ENCODE measurements around the gene TXK.
"Not testable (repeated sequence)": the region's sequence is repeated elsewhere in the genome, so short reads cannot be mapped to it uniquely, and the experiment has no call there.

TXK gene

DNA sequence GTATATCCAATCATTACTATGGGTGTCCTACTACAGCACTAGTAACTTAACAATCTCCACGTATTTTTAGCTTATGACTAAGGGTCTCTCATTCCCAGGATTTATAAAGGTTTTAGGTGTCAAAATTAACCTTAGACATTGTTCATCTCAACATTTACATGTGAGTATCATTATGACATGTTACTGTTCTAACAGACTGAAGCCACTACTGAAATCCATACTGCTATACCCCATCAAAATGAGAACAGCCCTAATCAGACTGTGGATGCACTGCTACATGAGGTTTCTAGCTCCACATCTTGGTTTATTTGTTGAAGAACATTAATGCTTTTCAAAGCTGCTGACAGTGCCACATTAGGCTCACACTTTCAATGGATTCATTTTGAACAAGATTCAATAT, 35.6 kb upstream of the TXK start:
- TF ChIP-seq, protein P1, sequence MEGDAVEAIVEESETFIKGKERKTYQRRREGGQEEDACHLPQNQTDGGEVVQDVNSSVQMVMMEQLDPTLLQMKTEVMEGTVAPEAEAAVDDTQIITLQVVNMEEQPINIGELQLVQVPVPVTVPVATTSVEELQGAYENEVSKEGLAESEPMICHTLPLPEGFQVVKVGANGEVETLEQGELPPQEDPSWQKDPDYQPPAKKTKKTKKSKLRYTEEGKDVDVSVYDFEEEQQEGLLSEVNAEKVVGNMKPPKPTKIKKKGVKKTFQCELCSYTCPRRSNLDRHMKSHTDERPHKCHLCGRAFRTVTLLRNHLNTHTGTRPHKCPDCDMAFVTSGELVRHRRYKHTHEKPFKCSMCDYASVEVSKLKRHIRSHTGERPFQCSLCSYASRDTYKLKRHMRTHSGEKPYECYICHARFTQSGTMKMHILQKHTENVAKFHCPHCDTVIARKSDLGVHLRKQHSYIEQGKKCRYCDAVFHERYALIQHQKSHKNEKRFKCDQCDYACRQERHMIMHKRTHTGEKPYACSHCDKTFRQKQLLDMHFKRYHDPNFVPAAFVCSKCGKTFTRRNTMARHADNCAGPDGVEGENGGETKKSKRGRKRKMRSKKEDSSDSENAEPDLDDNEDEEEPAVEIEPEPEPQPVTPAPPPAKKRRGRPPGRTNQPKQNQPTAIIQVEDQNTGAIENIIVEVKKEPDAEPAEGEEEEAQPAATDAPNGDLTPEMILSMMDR (IDR thresholded peaks at IDR 0.05; ENCODE audit: insufficient read depth, missing control alignments) = no peak
- DNase-seq (ENCODE audit: insufficient read length, low spot score) (no peak), FAIRE-seq (no peak)

DNA sequence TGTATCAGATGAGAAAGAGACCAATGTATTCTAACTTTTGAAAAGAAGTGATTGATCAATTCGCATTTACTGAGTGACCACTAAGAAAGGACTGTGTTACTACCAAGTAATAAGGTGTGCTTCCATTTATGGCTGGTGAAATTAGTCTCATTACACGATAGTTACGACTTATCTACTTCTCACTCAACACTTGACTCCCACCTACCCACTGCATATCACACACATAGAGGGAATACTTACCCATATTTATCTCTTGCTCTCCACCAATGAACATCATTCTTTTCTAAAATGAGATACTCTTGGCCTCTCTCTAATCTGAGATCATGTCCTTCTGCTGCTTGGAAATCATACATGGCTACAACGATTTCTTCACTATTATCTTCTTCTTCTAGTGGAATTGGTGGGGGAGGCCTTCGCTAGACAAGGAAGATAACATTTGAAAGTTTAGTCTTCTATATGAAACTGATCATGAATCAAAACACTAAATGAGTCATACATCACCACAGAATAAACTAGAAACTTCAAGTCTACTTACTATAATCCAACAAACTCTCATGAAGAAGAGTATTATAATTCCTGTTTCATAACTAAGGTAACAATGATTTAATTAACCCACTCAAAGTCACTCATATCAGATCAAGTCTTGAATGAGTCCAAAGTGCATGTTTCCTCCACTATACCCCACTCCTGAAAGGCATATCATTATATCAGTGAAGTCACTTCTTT, 33.7 kb upstream of the TXK start:
- FAIRE-seq = no peak
- DNase-seq (ENCODE audit: insufficient read length, low spot score) = no peak
- TF ChIP-seq, protein P1 (IDR thresholded peaks at IDR 0.05; ENCODE audit: insufficient read depth, missing control alignments) = no peak

DNA sequence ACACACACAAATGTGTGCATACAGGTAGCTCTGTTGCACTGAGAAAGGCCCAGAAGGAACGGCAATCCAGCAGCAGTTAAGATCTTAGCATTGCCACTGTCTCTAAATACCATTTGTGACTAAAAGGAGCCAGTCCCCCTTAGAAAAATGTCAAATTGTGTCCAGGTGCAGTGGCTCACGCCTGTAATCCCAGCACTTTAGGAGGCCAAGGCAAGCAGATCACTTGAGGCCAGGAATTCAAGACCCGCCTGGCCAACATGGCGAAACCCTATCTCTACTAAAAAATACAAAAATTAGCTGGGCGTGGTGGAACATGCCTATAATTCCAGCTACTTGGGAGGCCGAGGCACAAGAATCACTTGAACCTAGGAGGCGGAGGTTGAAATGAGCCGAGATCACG, 30.5 kb upstream of the TXK start:
- DNase-seq (ENCODE audit: insufficient read length, low spot score); FAIRE-seq: not testable (repeated sequence)

DNA sequence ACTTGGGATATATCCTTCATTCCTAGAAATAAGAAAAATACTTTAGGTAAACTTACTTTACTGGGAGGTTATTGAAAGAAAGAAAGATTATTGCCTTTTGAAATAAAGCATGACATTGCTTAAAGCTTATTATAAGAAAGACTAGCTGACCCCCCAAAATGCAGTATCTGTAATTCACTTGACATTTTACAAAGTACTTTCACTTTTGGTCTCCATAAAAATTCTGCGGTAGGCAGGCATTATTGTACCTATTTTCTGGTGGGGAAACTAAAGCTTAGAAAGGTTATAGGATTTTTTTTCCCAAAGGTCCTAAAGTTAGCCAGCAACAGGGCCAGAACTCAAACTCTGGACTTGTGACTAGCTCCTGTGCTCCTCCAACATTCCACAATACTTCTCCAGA, 29.7 kb upstream of the TXK start:
- TF ChIP-seq, protein P1 (IDR thresholded peaks at IDR 0.05; ENCODE audit: insufficient read depth, missing control alignments) = no peak
- DNase-seq (ENCODE audit: insufficient read length, low spot score) (no peak), FAIRE-seq (no peak)

DNA sequence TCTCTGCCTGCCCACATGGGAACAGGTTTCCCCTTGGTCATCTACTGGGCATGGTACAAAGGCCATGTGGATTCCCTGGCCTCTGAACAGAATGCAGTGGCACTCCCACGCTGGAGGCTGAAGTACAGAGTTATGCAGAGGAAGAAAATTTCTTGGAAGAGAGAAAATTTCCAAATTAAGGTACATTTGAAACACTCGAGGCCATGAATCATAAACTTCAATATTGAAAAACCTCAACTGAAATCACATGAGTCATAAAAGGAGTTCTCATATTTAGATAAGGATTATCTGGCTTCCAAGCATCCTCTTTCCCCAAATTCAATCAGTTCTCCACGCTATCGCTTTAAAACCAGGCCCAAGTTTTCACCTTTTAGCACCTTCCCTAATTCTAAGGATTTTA, 28.1 kb upstream of the TXK start:
- DNase-seq (ENCODE audit: insufficient read length, low spot score) (no peak), FAIRE-seq (no peak)
- TF ChIP-seq, protein P1 (IDR thresholded peaks at IDR 0.05; ENCODE audit: insufficient read depth, missing control alignments) = no peak

DNA sequence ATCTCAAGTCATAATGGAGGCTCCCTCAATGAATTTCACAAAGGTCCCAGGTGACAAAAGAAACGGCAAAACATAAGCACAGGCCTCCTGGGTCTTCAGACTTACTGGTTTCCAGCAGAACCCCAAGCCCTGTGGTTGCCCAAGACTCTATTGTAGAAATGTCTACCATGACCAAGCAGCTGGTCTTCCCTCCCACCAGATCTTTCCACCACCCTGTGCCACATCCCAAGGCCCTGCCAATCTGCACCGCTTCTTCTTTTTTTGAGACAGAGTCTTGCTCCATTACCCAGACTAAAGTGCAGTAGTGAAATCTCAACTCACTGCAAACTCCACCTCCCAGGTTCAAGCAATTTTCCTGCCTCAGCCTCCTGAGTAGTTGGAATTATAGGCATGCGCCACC, 23.2 kb upstream of the TXK start:
- no peak for FAIRE-seq
- TF ChIP-seq, protein P1 (IDR thresholded peaks at IDR 0.05; ENCODE audit: insufficient read depth, missing control alignments) = no peak

DNA sequence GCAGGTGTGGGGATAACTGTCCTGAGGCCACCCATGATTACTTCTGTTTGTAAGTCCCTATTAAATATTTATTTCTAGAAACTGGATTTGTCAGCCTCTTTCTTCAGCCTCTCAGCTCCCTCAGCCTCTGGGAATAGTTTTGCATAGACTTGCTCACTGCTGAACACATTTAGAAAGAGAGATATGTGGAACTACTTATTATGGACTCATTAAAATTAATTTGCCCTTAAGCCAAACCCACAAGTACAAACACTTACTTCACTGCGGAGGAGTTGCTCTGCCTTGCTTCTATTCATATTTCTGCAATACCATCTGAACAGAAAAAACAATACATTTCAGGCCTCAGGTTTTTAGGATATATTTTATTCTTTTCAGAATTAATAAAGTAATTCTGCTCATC, 22.4 kb upstream of the TXK start:
- no peak for DNase-seq (ENCODE audit: insufficient read length, low spot score)
- TF ChIP-seq, protein P1 (IDR thresholded peaks at IDR 0.05; ENCODE audit: insufficient read depth, missing control alignments) = no peak
- FAIRE-seq = no peak

More for the DNA sequence above, 23.2 kb upstream of the TXK start:
- DNase-seq (ENCODE audit: insufficient read length, low spot score) = no peak
